BJ (cell line): ENCODE results near the gene HMGB3. TPM values are rescaled to one million over a fixed set of nuclear protein-coding genes. Genes with fewer than 3 reads are reported as not detected.
A peak's percentile ranks its signal among the peaks of the same experiment; 100 is the strongest.

Experiments
- CTCF ChIA-PET: fragments of 350-600 bp; formaldehyde crosslinking; extraction: SDS; loops from one replicate; lab custom pipeline; 2021; ENCODE audit warnings: antibody characterized with exemption, inconsistent platforms; lab: Yijun Ruan, JAX
- POLR2A ChIA-PET: fragments of 300-600 bp; sonication (Branson Sonifier 250); formaldehyde crosslinking; extraction: SDS; loops from one replicate; lab custom pipeline; 2021; ENCODE audit warnings: antibody characterized with exemption; lab: Charles Lee
- DNase-seq: peaks from one replicate; pipeline ENCODE4 v3.0.0-alpha.2; 2011; ENCODE audit warnings: low read depth
- H3K27me3 ChIP-seq: 2 replicates; pipeline ENCODE4 v1.6.0; 2011; ENCODE audit warnings: low read length; ENCODE audit not compliant: control insufficient read depth, insufficient read depth
- H3K36me3 ChIP-seq: 2 replicates; pipeline ENCODE4 v1.5.1; 2011; ENCODE audit warnings: low read length; ENCODE audit not compliant: control insufficient read depth, insufficient read depth
- H3K4me3 ChIP-seq: 2 replicates; pipeline ENCODE4 v1.5.1; 2011; ENCODE audit warnings: low read depth, mild to moderate bottlenecking, control low read depth, low read length
- polyA minus RNA-seq: library from RNA; depleted of rRNA, polyadenylated mRNA; stranded (reverse); fragments of >200 nt; gene quantifications from 2 replicates; pipeline ENCODE4 v1.2.3, GENCODE V29; 2011; rRNA and poly(A)+ RNA removed
- polyA plus RNA-seq: library from polyadenylated mRNA; depleted of rRNA; stranded (reverse); fragments of >200 nt; gene quantifications from 2 replicates; pipeline ENCODE4 v1.2.3, GENCODE V29; 2011; rRNA removed
- TF ChIP-seq, protein P1 (sequence below): IDR thresholded peaks from 2 replicates; pipeline ENCODE4 v1.5.1; 2011; ENCODE audit warnings: low read depth, mild to moderate bottlenecking, control low read depth, inconsistent platforms, low read length, moderate library complexity; ENCODE audit not compliant: insufficient read depth

The HMGB3 gene
- 8.1 and 22.3 TPM in 2 replicates for polyA plus RNA-seq
- polyA minus RNA-seq: 6.5 and 6.8 TPM in 2 replicates

- Histone ChIP-seq H3K4me3 (peak within 1 kb of the TSS; percentile 61), H3K27me3 (no peaks in the 10 kb centered on the region), H3K36me3 (no peaks in the 10 kb centered on the region)
- TF ChIP-seq, protein P1, sequence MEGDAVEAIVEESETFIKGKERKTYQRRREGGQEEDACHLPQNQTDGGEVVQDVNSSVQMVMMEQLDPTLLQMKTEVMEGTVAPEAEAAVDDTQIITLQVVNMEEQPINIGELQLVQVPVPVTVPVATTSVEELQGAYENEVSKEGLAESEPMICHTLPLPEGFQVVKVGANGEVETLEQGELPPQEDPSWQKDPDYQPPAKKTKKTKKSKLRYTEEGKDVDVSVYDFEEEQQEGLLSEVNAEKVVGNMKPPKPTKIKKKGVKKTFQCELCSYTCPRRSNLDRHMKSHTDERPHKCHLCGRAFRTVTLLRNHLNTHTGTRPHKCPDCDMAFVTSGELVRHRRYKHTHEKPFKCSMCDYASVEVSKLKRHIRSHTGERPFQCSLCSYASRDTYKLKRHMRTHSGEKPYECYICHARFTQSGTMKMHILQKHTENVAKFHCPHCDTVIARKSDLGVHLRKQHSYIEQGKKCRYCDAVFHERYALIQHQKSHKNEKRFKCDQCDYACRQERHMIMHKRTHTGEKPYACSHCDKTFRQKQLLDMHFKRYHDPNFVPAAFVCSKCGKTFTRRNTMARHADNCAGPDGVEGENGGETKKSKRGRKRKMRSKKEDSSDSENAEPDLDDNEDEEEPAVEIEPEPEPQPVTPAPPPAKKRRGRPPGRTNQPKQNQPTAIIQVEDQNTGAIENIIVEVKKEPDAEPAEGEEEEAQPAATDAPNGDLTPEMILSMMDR: no peak
- CTCF ChIA-PET: interaction anchor here (1.5 kb wide), 1 partner anchor 15 kb away, joined by 3 read pairs; no protein-coding TSS in a partner anchor
- POLR2A ChIA-PET: no interaction called here
- peak; percentile 50 for DNase-seq
These were observed at the start of gene HMGB3 for GRCh38 chrX:150982788-150983520. TSS of gene HMGB3 (plus strand) at chrX:150983335. CDS start at chrX:150985600, 2,265 bp downstream.

DNA sequence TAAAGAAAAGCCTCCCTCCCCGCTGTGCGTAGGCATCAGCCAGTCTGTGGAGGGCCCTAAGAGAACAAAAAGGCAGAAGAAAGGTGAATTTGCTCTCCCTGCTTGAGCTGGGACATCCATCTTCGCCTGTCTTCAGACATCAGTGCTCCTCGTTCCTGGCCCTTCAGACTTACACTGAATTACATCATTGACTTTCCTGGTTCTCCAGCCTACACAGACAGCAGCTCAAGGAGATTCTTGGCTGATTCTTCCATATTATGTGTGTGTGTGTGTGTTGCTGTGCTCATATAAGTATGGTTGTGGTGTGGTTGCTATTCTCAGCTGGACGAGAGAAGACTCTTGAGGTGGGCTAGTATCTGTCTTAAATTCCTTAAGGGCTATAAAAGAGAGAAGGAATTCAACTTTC lies 49.2 kb upstream of the HMGB3 start:
- ChIA-PET POLR2A (no interaction called here), CTCF (interaction anchor here (0.9 kb wide), 1 partner anchor 33 kb away, joined by 3 read pairs; no protein-coding TSS in a partner anchor)
- no peaks in the 10 kb centered on the region for H3K36me3 ChIP-seq
- no peak overlapping the region for H3K4me3 ChIP-seq
- peak; percentile 44 for DNase-seq
- H3K27me3 ChIP-seq: no peaks in the 10 kb centered on the region
- TF ChIP-seq, protein P1: no peak

DNA sequence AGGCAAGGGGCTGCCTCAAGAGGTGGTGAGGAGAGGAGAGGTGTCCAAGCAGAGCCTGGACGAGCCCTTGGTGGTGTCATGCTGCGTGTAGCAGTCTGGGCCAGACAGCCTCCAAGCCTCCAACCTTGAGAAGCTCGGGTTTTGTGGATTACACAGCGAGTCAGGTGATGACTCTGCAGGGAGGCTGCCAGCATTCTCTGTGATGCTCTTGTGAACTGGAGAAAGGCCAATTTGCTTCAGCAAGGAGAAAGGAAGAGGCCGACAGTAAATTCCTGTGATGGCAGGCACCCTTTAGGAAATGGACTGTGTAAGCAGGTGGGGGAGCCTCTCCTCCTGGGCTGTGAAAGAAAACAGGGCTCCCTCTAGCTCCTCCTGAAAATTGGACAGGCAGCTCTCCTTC lies 48.7 kb upstream of the HMGB3 start:
- H3K4me3 ChIP-seq: no peak overlapping the region
- peak; percentile 52 for DNase-seq
- H3K27me3 ChIP-seq: no peaks in the 10 kb centered on the region
- POLR2A ChIA-PET: no interaction called here
- CTCF ChIA-PET: interaction anchor here (0.9 kb wide), 1 partner anchor 34 kb away, joined by 3 read pairs; no protein-coding TSS in a partner anchor
- TF ChIP-seq, protein P1: no peak
- H3K36me3 ChIP-seq: no peaks in the 10 kb centered on the region

DNA sequence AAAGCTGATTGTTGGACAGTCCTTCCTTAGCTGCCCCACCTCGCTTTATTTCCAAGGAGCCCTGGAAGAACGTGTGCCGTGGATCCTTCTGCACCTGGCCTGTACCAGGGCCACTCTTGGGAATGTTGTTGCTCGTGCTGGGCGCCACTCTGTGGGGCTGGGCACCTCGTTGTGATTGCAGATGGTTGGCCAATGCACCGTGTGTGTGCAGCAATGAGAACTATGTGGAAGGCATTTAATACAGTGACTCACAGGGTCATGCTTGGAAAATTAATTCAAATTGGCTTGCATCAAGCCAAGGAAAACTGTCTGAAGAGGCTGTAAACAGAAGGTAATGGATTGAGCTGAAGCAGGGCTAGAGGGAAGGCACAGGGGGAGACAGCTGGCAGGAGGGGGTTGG lies 47.7 kb upstream of the HMGB3 start:
- POLR2A ChIA-PET: no interaction called here
- peak; percentile 44 for DNase-seq
- Histone ChIP-seq H3K36me3 (no peaks in the 10 kb centered on the region), H3K27me3 (no peaks in the 10 kb centered on the region), H3K4me3 (no peak overlapping the region)
- CTCF ChIA-PET: no interaction called here
- TF ChIP-seq, protein P1: no peak

GRCh38 chrX:150936556-150936955 lies 46.6 kb upstream of the HMGB3 start:
- Histone ChIP-seq H3K27me3 (no peaks in the 10 kb centered on the region), H3K36me3 (no peaks in the 10 kb centered on the region), H3K4me3 (no peak overlapping the region)
- CTCF ChIA-PET: no interaction called here
- DNase-seq: no peak
- POLR2A ChIA-PET: no interaction called here
- TF ChIP-seq, protein P1: no peak
